ENCODE measurements around the gene PSD2. TPM values are rescaled to one million over a fixed set of nuclear protein-coding genes. Genes with fewer than 3 reads are reported as not detected.

Gene PSD2
- polyA plus RNA-seq, 3 donors, result 0.09 to 0.39 (median 0.11) TPM

DNA sequence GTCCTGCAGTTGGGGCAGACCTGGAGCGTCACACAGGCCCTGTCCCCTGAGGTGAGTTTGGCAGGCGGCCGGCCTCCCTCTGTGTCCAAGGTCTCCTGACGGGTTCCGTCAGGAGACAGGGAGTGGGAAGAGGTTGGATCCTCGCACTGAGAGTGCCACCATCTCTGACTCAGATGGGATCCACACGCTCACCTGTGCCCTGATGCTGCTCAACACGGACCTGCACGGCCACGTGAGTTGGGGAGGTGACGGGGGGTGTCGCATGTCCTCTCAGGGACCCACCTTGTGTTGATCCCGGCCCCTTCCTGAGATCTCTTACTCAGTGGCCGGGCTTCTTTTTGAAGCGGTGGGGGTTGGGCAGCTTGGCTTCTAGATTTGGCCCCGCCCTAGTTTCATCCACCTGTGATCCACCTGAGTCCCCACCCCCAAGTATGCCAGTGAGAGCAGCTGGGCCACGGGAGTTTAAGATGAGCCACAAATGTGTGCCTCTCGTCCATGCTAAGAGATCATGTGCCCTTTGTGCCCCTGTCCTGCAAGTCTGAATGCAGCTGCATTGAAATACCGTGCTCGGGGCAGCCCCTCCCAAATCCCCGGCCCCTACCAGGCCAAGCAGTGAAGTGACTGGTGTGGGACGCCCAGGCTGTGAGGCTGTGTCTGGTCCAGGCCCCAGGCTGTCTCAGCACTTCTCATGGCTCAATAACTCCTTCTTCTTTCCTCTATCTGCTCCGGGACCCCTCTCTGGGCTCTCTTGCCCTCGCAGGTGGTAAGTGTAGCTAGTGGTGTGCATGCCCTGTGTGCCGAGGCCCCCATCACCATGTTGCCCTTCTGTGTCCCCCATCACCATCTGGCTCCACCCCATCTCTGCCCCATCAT, 27.2 kb downstream of the PSD2 start:
- 88 to 92% (median 88%) methylated on average over 25 of the region's 25 CpGs for WGBS, 3 donors
- H3K27ac ChIP-seq (ENCODE audit: low read depth, low read length), result no peak overlapping the region

DNA sequence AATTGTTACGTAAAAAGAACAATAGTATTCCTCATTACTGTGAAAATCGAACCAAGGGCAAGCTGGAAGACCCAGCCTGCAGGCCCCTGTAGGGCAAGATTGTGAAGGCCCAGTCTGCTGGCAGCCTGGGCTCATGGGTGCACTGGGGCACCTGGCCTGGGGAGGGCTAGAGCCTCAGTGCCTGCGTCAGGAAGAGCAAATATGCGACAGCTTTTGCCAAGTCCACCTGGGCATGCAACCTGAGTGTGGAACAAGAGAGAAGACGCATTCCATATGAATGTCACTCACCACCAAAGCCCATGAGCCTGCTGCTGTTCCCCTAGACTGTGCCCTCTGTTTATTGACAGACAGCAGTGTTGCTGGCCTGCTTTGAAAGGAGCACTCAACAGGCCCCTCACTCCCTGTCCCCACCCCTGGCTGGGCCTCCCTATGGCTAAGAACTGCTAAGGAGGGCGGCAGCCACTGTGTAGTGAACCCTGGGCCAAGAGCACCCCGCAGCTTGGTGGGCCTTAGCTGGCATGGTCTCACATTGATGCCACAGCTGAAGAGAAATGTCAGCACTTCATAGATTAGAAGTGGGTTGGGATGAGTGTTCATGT, 28.2 kb downstream of the PSD2 start:
- 90 to 96% (median 94%) methylated on average over 7 of the region's 7 CpGs for WGBS, 3 donors
- no peak overlapping the region for H3K27ac ChIP-seq (ENCODE audit: low read depth, low read length)

GRCh38 chr5:139825690-139826089, 30.1 kb downstream of the PSD2 start:
- WGBS, 3 donors, result 79 to 85% (median 80%) methylated on average over 7 of the region's 7 CpGs
- no peak overlapping the region for H3K27ac ChIP-seq (ENCODE audit: low read depth, low read length)

- WGBS, 3 donors, result 70 to 81% (median 81%) methylated on average over 8 of the region's 8 CpGs
- no peak overlapping the region for H3K27ac ChIP-seq (ENCODE audit: low read depth, low read length)
Measured at GRCh38 chr5:139828207-139828895, 32.7 kb downstream of the PSD2 start.

GRCh38 chr5:139829471-139829870, 33.9 kb downstream of the PSD2 start:
- 84 to 90% (median 90%) methylated on average over 6 of the region's 6 CpGs for WGBS, 3 donors
- no peak overlapping the region for H3K27ac ChIP-seq (ENCODE audit: low read depth, low read length)

- WGBS, 3 donors, result 69 to 72% (median 71%) methylated on average over 3 of the region's 3 CpGs
- no peak overlapping the region for H3K27ac ChIP-seq (ENCODE audit: low read depth, low read length)
Measured at GRCh38 chr5:139831624-139832023, 36.0 kb downstream of the PSD2 start.

DNA sequence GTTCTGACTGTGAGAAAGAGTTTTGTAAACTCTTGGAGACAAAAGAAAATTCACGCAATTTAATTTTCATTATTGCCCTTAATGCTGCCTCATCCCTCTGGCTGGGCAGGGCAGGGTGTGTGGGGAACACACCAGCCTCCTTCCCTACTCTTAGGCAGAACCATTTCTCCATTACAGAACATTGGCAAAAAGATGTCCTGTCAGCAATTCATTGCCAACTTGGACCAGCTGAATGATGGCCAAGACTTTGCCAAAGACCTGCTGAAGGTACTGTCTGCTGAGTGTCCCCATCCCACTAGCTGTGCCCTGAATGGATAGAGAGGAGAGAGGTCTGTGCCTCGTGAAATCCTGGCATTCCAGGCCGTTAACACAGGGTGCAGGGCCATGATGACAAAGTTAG, 37.9 kb downstream of the PSD2 start:
- 54 to 63% (median 57%) methylated on average over 3 of the region's 3 CpGs for WGBS, 3 donors
- H3K27ac ChIP-seq (ENCODE audit: low read depth, low read length), result no peak overlapping the region

DNA sequence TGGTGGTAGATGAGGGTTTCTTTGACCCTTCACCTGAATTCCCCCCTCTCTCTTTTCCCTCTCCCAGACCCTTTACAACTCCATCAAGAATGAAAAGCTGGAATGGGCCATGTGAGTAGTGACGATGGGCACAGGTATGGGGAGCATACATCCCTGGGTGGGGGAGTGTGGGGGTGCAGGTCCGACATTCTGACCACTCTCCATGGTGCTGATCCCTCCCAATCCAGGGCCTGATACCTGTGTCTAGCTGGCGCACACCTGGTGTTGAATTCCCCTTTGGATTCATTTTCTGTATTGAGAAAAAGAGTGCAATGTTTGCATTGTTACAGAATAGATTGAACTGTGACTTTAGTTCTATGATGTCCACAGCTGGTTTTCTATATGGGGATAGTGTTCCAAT, 40.0 kb downstream of the PSD2 start:
- 53 to 57% (median 54%) methylated on average over 3 of the region's 3 CpGs for whole genome bisulfite sequencing, 3 donors
- H3K27ac ChIP-seq (ENCODE audit: low read depth, low read length), result no peak overlapping the region

DNA sequence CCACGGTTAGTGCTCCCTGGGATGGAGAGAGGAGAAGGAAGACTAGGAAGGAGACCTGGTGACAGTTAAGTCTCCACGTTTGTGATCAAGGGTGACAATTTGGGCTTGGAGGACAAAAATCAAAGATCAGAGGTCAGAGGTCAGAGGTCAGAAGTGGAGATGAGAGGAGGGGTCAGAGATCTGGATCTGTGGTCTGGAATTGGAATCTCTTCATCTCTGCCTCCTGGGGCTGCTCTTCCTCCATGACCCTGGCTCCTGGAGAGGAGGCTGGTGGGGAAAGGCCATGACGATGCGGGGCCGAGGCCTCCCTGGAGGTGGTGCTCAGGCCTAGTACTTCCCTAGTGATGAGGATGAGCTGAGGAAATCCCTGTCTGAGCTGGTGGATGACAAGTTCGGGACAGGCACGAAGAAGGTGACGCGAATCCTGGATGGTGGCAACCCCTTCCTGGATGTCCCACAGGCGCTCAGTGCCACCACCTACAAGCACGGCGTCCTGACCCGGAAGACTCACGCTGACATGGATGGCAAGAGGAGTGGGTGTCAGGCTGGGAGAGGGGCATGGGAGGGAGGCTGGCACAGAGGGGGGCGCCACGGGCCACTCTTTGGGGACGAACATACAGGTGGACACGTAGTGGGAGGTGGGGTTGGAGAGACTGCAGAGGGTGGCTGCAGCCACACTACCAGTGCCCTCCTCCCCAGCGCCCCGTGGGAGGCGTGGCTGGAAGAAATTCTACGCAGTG, 41.0 kb downstream of the PSD2 start:
- WGBS, 3 donors, result 92 to 96% (median 95%) methylated on average over 22 of the region's 22 CpGs
- H3K27ac ChIP-seq (ENCODE audit: low read depth, low read length), result no peak overlapping the region

GRCh38 chr5:139837711-139838380, 42.2 kb downstream of the PSD2 start:
- WGBS, 3 donors, result 85 to 90% (median 86%) methylated on average over 10 of the region's 10 CpGs
- no peak overlapping the region for H3K27ac ChIP-seq (ENCODE audit: low read depth, low read length)

GRCh38 chr5:139838381-139839197, 43.0 kb downstream of the PSD2 start:
- WGBS, 3 donors, result 84 to 90% (median 86%) methylated on average over 12 of the region's 12 CpGs
- H3K27ac ChIP-seq (ENCODE audit: low read depth, low read length), result no peak overlapping the region

- WGBS, 3 donors, result 93 to 95% (median 95%) methylated on average over 16 of the region's 16 CpGs
Measured at GRCh38 chr5:139839232-139839815, 43.7 kb downstream of the PSD2 start.

DNA sequence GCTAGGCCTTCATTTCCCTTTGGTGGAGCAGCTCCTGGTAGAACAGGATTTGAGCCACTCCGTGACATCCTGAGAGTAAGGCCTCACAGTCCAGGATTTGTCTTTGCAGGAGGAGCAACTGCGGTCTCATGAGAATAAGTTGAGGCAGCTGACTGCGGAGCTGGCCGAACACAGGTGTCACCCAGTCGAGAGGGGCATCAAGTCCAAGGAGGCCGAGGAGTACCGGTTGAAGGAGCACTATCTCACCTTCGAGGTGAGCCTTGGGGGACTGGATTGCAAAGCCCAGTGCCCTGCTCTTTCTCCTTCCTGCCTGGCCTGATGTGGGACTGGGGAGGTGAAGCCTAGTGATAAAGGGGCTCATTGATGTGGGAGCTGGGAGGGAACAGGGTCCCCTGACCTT, 44.3 kb downstream of the PSD2 start:
- WGBS, 3 donors, result 85 to 90% (median 88%) methylated on average over 8 of the region's 8 CpGs

More at GRCh38 chr5:139839232-139839815, 43.7 kb downstream of the PSD2 start:
- no peak overlapping the region for H3K27ac ChIP-seq (ENCODE audit: low read depth, low read length)

DNA sequence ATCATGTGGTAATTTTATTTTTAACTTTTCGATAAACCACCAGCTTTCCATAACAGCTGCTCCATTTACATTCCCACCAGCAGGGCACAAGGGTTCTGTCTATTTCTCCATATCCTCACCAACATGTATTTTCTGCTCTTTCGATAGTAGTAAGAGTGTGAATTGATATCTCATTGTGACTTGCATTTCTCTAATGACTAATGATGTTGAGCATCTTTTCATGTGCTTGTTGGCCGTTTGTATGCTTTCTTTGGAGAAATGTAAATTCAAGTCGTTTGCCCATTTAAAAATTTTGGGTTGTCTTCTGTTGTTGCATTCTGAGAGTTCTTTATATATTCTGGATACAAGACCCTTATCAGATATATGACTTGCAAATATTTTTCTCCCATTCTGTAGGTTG, 45.9 kb downstream of the PSD2 start:
- no peak overlapping the region for H3K27ac ChIP-seq (ENCODE audit: low read depth, low read length)
- 72 to 83% (median 81%) methylated on average over 4 of the region's 4 CpGs for WGBS, 3 donors

More for the DNA sequence above, 44.3 kb downstream of the PSD2 start:
- no peak overlapping the region for H3K27ac ChIP-seq (ENCODE audit: low read depth, low read length)

DNA sequence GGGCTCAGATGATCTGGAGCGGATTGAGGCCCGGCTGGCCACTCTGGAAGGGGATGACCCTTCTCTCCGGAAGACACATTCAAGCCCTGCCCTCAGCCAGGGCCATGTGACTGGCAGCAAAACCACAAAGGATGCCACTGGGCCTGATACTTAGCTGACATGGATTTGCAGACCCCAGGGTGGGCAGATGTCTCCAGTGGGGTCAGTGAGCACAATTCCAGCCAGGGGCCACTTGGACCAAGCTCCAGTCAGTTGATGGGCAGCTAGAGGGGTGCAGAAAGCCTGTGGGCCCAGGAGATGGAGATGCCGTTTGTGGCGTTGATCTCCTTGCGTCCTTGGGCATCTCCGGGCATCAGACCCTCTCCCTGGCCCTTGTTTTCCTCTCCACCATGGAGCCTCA, 46.7 kb downstream of the PSD2 start:
- 90 to 93% (median 92%) methylated on average over 7 of the region's 7 CpGs for whole genome bisulfite sequencing, 3 donors
- no peak overlapping the region for H3K27ac ChIP-seq (ENCODE audit: low read depth, low read length)

DNA sequence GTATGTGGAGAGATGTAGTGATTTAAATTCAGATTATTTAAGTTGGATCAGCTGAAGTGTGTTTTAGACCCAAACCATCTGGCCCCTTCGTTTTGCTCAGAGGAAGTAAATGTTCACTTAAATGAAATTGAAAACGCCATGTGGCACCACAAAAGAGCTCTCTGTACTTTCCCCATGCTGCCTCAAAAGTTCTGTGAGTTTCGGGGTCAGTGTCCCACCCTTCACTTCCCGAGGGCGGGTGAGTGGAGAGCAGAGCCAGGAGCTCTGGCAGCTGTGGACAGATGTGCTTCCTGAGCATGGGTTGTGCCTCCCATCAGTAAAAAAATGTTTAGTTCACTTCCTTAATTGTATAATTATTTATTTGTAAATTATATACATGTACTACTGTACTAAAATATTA, 48.4 kb downstream of the PSD2 start:
- H3K27ac ChIP-seq (ENCODE audit: low read depth, low read length), result no peak overlapping the region
- WGBS, 3 donors, result 29 to 63% (median 38%) methylated on average over 5 of the region's 5 CpGs
